HG03460 (cell line): Measurements from ENCODE around the gene ZBTB16.

Experiments used
- ATAC-seq: cut with Tn5 transposase; IDR thresholded peaks from one replicate; pipeline ENCODE4 v1.9.1; 2021; ENCODE audit not compliant: unreplicated experiment

The ZBTB16 gene, protein sequence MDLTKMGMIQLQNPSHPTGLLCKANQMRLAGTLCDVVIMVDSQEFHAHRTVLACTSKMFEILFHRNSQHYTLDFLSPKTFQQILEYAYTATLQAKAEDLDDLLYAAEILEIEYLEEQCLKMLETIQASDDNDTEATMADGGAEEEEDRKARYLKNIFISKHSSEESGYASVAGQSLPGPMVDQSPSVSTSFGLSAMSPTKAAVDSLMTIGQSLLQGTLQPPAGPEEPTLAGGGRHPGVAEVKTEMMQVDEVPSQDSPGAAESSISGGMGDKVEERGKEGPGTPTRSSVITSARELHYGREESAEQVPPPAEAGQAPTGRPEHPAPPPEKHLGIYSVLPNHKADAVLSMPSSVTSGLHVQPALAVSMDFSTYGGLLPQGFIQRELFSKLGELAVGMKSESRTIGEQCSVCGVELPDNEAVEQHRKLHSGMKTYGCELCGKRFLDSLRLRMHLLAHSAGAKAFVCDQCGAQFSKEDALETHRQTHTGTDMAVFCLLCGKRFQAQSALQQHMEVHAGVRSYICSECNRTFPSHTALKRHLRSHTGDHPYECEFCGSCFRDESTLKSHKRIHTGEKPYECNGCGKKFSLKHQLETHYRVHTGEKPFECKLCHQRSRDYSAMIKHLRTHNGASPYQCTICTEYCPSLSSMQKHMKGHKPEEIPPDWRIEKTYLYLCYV

DNA sequence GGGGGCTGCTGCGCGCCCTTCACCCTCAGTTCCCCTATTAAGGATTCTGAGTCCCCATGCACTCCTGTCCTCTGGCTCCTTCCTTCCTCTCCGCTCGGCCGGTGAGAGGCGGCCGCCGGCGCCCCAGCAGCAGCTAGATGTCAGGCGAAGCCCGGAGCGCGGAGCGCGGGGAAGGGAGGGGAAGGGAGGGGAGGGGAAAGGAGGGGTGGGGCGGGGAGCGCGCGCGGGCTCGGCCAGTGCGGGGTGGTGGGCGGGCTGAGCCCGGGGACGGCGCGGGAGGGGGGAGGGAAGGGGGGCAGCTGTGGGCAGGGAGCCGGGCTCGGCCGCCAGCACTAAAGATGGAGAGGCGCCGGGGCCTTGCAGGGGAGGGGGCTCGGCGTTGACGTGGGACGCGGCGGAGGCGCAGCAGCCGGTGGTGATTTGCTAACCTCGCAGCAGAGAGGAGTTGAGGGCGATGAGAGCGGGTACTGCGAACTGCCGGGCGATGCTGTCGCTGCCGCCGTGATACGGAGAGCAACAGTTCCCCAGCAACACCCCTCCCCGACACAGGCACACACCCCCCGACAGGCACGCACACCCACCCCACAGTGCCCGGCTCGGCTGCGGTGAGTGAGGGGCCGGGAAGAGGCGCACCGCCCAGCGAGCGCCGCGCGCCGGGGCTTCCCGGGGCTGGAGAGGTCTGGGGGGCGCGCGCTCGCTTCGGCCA lies at the start of gene ZBTB16:
ZBTB16 (plus strand) TSS at position 434 of the 706 bp plus-strand sequence. CDS start 3,590 bp downstream, outside the sequence.
- ATAC-seq = no peak

DNA sequence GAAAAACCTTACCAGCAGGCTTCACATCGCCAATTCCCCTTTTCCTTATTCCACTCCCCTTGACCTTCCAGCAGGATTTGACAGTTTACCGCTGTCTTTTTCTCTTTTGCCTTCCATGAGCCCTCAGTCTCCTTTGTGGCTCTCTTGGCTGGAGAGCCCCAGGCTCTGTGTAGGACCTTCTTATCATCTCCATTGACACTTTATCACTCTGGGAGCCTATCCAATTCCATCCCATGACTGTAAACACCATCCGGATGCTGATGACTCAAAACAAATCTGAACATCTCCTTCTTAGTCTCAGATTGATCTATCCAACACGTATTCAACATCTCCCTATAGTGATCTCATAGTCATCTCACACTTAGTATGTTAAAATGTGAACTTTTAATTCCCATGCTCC lies 48.6 kb upstream of the ZBTB16 start:
- ATAC-seq = no peak

DNA sequence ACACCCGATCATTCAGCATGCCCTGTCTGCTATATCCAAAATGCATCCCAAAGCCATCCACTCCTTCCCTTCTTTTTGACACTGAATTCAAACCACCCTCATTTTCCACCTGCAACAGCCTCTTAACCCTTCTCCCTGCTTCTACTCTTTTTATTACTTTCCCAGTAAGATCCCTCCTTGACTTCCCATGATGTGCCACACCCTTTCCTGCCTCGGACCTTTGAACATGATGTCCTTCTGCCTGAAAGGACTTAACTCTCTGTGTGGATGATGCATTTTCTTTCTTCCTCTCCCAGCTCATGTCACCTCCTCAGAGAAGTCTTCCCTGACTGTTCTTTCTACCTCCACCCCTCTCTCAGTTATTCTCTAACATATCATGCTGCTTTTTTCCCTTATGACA lies 48.1 kb upstream of the ZBTB16 start:
- no peak for ATAC-seq

DNA sequence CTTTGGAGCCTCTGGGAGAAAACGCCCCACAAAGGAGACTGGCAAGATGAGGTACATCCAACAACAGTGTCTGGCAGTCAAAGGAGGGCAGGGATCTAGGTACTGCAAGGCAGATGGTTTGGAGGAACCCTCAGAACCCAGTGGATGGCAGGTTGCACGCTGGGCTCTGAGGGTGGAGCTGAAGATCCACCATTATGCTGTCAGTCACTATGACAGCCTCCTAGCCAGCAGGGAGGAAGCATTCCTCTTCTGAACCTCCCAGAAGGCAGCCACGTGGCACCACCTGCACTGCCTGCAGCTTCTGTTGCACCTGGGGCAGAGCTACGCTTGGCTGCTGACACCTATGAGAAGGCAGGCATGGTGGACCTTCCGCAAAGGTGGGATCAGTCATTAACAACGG lies 44.4 kb upstream of the ZBTB16 start:
- ATAC-seq = no peak

DNA sequence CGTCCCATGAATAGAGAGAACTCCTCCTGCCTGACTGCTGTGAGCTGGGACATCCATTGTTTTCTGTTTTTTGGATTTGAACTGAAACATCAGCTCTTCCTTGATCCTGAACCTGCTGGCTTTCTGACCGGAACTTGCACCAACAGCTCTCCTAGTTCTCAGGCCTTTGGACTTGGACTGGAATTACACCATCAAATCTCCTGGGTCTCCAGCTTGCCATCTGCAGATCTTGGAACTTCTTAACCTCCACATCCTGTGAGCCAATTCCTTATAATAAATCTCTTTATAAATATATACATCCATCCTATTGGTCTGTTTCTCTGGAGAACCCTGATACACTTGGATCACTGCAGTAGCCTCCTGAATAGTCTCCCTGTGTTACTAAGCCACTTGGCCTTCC lies 42.5 kb upstream of the ZBTB16 start:
- ATAC-seq = no peak

DNA sequence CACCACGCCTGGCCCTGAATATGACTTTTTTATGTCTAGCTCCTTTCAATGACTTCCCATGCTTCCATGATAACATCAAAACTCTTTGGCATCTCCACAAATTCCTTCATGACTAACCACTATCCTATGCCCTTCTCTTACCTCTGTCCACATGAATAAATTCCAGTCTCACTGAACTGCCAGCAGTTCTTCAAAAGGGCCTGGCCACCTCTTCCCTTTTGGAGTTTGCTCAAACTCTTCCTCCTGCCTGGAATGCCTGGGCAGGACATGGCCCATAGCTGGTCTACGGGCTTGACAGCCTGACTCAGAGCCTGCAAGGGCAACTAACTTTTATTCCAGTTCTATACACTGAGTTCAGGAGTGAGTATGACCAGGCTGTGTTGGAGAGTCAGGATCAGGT lies 41.8 kb upstream of the ZBTB16 start:
- ATAC-seq = no peak

DNA sequence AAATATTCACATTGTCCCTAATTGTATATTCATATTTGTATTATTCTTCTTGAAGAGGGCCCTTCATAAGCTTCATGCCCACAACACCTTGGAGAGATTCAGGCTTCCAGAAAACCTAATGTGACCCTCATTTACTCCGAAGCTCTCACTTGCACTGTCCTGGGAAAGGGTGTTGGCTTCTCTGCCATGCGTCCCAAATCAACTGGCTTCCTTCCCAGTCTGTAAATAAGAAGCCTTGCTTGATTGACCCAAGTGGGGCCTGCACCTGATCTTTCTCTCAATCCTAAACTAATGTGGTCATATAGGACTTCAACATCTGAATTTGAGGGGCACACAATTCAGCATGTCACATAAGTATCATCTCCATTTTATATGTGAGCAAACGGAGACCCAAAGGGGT lies 40.5 kb upstream of the ZBTB16 start:
- no peak for ATAC-seq

DNA sequence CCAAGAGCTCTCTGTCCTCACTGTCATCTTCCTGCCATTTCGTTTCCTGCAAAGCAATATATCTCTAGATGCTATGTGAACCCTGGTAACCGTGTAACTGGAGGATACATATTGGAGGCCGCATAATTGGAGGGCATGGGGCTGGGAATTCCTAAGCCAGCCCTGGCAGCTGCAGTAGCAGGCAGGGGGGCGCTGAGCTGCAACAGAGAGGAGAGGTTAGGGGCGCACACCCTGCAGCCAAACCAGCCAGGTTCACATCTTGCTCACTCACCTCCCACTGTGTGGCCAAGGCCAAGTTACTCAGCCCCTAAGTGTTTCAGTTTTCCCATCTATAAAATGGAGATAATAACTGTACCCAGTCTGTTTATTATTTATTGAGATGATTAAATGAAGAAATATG lies 39.9 kb upstream of the ZBTB16 start:
- ATAC-seq = no peak

DNA sequence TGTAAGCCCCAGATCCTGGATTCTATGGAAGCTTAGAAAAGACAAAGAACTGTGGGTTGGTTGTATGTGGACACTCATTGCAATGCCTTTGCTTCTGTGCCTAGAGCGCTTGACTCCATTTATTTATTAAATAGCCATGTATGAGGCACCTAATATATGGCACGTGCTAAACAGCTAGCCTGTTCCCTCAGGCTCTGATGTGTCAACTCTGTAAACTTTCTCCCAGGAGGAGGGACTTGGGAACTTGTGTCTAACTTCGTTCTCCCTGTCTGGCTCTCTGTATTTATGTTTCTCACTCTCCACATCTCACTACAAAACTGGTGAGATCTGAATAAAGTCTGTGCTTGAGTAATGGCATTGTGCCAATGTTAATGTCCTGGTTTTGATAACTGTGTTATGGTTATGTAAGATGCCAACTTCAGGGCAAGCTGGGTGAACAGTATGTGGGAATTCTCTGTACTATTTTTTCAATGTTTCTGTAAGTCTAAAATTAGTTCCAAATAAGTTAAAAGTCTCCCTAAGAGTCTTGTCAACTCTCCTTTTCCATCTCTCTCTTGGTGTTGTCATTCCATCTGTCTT lies 34.1 kb upstream of the ZBTB16 start:
- ATAC-seq = no peak

DNA sequence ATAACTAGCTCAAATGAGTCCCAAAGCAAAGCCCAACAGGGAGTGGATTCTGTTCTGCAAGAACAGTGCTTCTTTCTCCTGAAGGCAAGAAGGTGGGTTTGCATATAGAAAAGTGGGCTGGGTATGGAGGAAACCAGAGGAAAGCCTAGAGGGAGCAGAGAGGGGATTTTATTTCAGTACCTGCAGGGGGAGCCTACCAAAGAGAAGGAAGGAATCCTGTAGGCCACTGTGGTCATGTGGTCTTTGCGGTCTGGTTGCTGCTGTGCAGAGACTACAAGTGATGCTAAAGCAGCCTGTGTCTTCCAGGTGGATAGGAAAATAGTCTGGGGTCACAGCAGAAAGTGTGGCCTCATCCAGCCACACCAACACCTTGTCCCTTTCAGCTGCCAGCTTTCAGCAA lies 33.2 kb upstream of the ZBTB16 start:
- ATAC-seq = no peak

DNA sequence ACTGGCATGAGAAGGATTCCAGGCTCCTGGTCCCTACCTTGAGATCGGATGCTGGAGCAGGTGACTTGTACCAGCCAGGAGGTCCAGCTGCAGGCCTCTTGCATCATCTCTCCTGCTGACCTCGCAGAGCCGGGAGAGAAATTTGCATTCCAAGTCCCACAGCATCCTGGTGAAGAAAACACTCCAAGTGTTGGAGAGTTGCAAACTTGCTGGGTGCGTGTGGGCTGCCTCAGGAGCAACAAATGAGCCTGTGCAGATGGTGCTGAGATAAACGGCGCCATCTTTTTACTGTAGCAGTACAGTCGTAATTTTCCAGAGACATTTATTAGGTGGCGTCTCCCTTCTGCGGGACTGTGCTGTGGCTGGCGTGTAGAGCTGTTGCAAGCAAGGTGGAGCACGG lies 32.1 kb upstream of the ZBTB16 start:
- no peak for ATAC-seq

DNA sequence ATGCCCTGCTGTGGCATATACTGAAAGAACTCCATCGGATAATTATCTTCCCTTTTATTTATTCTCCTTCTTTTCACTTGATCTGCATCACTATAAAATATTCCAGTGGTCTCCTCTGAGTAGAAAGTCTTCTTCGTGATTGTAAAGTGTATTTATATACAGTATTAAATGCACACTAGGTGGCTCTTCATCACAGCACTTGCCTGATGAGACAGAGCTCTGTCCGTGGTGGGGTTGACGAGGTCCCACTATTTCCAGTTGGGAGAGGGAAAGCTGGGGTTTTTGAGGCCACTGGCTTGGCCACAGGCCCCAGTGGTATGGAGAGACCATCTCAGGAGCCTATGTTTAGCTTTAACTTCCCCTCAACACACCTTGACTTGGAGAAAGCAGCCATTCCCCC lies 31.6 kb upstream of the ZBTB16 start:
- ATAC-seq = no peak

DNA sequence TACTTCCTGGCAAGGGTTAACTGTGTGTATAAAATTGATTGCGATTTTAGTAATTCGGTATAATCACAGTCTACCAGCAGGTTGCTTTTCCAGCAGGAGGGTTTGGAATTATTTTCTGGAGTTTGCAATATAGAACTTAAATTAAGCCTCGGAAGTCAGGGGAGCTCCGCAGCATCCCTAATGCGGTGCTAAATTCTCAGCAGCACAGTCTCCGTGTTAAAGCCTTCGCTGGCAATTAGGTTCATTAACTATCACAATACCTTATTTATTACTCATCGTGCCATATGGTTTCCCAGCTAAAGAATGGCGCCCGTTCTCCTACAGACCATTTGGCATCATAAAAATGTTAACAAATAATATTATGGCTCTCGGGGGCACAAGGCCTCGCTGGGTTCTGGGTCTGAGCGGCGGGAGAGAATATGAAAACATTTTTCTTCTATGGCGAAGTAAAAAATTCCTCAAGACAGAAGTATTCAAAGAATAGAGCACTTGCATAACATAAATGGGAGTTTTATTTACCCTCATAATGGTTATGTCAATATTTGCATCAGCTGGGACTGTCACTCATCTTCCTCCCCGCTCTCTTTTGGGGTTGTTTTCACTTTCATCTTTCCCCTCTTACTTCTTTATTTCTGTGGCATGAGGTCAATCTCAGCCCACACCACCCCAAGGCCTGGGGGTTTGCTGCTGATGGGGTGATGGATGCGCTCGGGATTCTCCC lies 28.1 kb upstream of the ZBTB16 start:
- no peak for ATAC-seq

DNA sequence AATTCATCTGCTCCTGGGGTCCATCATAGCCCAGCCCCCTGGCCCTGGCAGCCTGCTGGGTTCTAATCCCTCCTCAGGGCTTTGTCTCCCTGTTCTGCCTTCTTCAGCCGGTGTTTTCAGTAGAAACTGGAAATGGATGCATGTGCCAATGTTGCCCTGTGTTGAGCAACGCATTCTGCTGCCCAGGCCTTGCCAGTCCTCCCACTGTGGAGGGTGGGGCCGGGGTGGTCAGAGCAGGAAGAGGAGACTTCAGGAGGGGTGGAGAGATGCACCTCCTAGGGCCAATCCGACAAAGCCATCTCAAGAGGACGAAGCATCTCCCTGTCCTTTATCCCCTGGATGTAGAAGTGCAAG lies 27.6 kb upstream of the ZBTB16 start:
- no peak for ATAC-seq

DNA sequence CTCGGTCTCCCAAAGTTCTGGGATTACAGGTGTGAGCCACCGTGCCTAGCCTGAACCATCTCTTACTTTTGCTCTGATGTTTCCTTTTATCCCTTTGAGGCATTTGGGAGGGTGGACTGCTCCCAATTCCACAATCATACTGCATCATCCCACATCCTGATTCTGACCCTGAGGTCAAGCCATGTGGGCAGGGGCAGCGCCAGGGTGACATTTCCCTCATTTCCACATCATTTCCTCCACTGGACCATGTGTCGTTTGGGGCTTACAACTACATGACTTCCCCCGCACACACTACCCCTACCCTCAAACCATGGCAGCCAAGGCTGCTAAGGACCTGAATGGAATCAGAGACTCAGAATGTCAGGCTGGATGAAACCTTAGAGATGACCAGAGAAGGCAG lies 26.4 kb upstream of the ZBTB16 start:
- no peak for ATAC-seq

DNA sequence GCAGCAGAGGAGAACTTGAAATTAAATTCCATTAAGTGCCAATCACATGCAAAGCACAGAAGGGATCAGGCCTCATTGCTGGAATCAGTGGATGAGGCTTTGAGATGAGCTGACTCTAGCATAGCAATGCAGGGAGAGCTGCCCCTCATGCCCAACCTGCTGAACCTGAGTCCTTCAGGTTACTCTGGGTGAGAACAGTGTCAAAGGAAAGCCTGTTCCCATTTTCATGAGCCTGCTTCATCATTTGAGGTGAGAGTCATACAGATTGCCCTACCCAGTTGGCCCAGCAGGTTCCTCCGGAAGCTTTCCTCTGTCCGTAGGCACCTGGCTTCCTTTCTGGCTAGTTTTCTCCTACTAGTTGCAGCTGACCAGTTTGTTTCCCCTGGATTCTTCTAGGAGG lies 25.9 kb upstream of the ZBTB16 start:
- ATAC-seq = no peak

DNA sequence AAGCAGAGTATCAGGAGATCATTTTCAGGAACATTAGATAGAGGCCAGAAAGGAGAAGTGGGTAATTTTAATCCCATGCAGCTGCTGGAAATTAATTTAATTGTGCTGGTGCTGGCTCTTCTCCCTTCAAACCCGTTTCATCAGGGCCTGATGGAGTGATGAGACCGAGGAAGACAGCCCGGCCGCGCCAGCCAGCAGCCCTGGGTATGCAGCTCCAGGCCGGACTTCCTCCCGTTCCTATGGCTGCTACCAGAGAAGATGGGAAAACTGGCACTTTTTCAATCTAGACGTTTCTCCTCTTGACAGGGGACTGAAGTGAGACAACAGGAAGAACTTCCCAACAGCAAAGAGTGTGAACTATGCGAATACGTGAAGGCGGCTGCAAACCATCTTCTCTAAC lies 24.6 kb upstream of the ZBTB16 start:
- no peak for ATAC-seq

DNA sequence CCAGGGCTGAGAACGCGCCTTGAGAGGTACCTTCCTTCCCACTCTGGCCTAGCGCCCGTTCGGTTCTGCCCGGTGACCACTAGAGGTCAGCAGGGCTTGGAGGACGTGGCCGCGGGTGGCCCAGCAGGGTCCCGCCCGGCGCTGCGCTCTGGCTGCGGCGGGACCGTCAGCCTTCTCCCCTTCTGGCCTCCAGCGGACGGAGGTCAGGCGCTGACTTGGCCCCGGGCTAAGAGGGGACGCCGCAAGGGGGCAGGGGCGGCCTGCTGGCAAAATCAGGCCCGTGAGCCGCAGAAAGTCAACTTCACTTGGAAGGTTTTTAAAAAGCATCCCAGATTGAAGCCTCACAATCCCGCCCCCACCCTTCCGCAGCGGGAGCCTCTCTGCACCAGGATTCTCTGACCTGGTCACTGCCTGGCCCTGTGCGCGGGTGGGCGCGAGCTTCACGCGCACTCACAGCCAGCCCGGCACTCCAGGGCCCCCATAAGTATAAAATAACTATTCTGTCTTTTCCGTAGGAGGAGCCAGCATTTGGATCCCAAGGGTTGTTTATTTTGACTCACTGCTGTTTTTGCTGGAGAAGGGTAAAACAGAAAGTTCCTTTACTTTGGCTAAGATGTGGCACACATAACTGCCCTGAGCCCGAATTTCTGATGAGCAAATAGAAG lies 23.2 kb upstream of the ZBTB16 start:
- no peak for ATAC-seq

DNA sequence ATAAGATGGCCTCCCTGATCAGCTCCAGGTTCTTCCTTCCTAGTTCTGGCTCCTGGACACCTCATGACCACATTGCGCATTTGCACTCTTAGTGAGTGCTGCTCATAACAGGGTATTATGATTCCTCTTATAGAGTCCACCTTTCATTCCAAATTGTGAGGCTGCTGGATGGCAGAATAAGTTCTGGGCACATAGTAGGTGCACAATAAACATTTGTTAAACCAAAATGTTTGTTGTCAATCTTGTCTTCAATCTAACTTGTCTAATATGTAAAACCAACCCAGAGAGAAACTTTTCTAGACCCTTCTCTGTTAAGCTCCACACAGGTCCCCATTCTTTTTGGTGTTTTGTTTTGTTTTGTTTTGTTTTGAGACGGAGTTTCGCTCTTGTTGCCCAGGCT lies 22.6 kb upstream of the ZBTB16 start:
- no peak for ATAC-seq

DNA sequence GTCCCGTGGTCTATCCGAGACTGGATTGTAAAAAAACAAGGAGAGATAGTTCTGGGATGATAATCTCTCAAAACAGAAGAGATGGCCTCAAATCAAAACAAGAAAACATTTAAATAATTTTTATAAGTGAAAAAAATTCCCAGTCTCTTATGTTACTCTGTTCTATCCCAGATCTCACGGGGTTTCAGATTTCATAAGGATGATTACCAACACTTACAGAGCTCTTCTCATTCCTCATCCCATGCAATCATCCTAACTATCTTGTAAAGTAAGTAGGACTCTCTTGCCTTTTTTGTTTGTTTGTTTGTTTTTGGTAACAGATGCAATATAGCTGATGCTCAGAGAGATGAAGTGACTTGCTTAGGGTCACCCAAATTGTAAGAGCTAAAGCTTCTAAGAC lies 20.0 kb upstream of the ZBTB16 start:
- ATAC-seq = no peak
